ENCODE measurements around the gene NCKAP5. TPM values are rescaled to one million over a fixed set of nuclear protein-coding genes. Genes with fewer than 3 reads are reported as not detected.

NCKAP5 gene
- total and polyA plus RNA-seq, 9 donors = 0.80 to 2.7 (median 2.2) TPM

GRCh38 chr2:132936261-132936660 is 632.0 kb downstream of the NCKAP5 start:
- Histone ChIP-seq H3K27ac (no peak overlapping the region), H3K4me3 (no peak overlapping the region), H3K4me1 (ENCODE audit: insufficient read depth) (no peaks in the 10 kb centered on the region), H3K36me3 (no peaks in the 10 kb centered on the region), H3K9me3 (no peaks in the 10 kb centered on the region), H3K27me3 (no peaks in the 10 kb centered on the region)
- TF ChIP-seq CTCF (IDR thresholded peaks at IDR 0.05) (no peak), POLR2A (IDR thresholded peaks at IDR 0.05) (no peak), EP300 (IDR thresholded peaks at IDR 0.05) (no peak)
- intact Hi-C loops (cut with DNase I) = no loop called here
- no peak for DNase-seq
- 7 to 20% (median 14%) methylated on average over 1 of the region's 1 CpG for WGBS, 3 donors

- 35 to 62% (median 45%) methylated on average over 6 of the region's 6 CpGs for WGBS, 3 donors
- Histone ChIP-seq H3K36me3 (no peaks in the 10 kb centered on the region), H3K4me3 (no peak overlapping the region), H3K27ac (no peak overlapping the region), H3K4me1 (ENCODE audit: insufficient read depth) (no peaks in the 10 kb centered on the region), H3K9me3 (no peaks in the 10 kb centered on the region), H3K27me3 (no peaks in the 10 kb centered on the region)
- TF ChIP-seq POLR2A (IDR thresholded peaks at IDR 0.05) (no peak), CTCF (IDR thresholded peaks at IDR 0.05) (no peak), EP300 (IDR thresholded peaks at IDR 0.05) (no peak)
- no peak for DNase-seq
- intact Hi-C loops (cut with DNase I) = no loop called here
These were observed 638.5 kb downstream of the NCKAP5 start for GRCh38 chr2:132929786-132930185.

GRCh38 chr2:132923787-132924186 is 644.5 kb downstream of the NCKAP5 start:
- peak in 1 of 5 donors; percentile 13 for DNase-seq
- H3K4me3 ChIP-seq = no peak overlapping the region
- TF ChIP-seq CTCF (IDR thresholded peaks at IDR 0.05) = no peak
- no peak for TF ChIP-seq POLR2A (IDR thresholded peaks at IDR 0.05)
- no peak for TF ChIP-seq EP300 (IDR thresholded peaks at IDR 0.05)

GRCh38 chr2:132915812-132916549 is 652.3 kb downstream of the NCKAP5 start:
- no peak for TF ChIP-seq EP300 (IDR thresholded peaks at IDR 0.05)
- no peak for TF ChIP-seq CTCF (IDR thresholded peaks at IDR 0.05)
- no peak for TF ChIP-seq POLR2A (IDR thresholded peaks at IDR 0.05)
- Histone ChIP-seq H3K27me3 (no peaks in the 10 kb centered on the region), H3K9me3 (no peaks in the 10 kb centered on the region), H3K36me3 (no peaks in the 10 kb centered on the region), H3K4me1 (ENCODE audit: insufficient read depth) (peaks cover 1% of the 10 kb centered on the region), H3K27ac (no peak overlapping the region), H3K4me3 (no peak overlapping the region)
- no peak for DNase-seq
- 78 to 86% (median 82%) methylated on average over 6 of the region's 6 CpGs for WGBS, 3 donors
- intact Hi-C loops (cut with DNase I) = no loop called here

More at GRCh38 chr2:132923787-132924186, 644.5 kb downstream of the NCKAP5 start:
- Histone ChIP-seq H3K36me3 (no peaks in the 10 kb centered on the region), H3K27me3 (no peaks in the 10 kb centered on the region), H3K9me3 (no peaks in the 10 kb centered on the region), H3K4me1 (ENCODE audit: insufficient read depth) (no peaks in the 10 kb centered on the region), H3K27ac (no peak overlapping the region)
- intact Hi-C loops (cut with DNase I) = no loop called here
- WGBS, 3 donors = 17 to 22% (median 19%) methylated on average over 3 of the region's 3 CpGs

All from ovary (tissue), 9 donors.